ENCODE measurements around the gene TRIM49.
"Not testable (repeated sequence)": the region's sequence is repeated elsewhere in the genome, so short reads cannot be mapped to it uniquely, and the experiment has no call there.

The TRIM49 gene, protein sequence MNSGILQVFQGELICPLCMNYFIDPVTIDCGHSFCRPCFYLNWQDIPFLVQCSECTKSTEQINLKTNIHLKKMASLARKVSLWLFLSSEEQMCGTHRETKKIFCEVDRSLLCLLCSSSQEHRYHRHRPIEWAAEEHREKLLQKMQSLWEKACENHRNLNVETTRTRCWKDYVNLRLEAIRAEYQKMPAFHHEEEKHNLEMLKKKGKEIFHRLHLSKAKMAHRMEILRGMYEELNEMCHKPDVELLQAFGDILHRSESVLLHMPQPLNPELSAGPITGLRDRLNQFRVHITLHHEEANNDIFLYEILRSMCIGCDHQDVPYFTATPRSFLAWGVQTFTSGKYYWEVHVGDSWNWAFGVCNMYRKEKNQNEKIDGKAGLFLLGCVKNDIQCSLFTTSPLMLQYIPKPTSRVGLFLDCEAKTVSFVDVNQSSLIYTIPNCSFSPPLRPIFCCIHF

DNA sequence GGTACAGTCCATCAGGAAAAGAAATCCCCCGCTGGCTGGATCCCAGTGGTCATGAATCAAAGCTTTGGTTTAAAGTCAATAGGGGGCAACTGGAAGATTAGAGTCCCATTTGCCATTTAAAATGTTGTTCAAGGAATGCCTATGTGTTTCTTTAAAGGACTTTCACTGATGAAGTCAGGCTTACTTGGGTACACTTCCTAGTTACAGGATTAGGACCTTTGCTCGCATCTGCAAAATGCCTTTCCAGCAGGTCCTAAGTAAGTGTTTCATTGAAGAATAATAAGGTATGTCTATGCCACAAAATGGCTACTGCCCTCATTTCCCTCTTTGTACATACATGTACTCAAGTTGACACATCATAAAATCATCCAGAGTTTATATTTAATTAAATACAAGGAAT lies at the start of gene TRIM49:
TRIM49 (minus strand) TSS at position 101 of the 400 bp plus-strand sequence. CDS start 4,106 bp downstream, outside the sequence.
- DNase-seq: not testable (repeated sequence)

DNA sequence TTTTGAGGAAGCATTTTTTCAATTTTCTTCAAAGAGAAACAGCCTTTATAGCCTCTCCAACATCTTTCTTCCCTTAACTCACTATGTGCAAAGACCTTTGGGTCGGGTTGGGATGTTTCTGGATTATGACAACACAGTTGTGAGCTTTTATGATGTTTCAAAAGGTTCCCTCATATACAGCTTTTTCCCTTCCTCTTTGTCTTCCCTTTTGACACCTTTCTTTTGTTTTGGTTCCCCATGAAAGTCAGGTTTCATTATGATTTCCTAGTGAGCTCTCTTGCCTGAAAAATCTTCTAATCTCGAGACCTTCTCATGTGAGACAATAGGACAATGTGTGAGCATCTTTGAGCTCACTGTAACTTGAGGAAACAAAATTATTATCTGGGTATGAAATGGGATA lies 18.3 kb upstream of the TRIM49 start:
- not testable (repeated sequence) for DNase-seq

DNA sequence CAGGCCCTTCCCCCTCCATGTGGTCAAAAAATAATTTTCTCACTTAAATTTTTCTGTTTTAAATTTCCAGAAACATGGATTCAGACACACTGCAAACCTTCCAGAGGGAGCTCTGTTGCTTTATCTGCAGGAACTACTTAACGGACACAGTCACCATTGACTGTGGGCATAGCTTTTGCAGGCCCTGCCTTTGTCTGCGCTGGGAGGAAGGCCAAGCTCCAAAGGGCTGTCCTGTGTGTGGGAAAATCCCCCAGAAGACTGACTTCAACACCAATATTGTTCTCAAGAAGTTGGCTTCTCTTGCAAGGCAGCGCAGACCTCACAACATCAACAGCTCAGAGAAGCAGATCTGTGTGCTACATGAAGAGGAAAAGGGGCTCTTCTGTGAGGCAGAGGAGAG lies 11.6 kb upstream of the TRIM49 start:
- not testable (repeated sequence) for DNase-seq

DNA sequence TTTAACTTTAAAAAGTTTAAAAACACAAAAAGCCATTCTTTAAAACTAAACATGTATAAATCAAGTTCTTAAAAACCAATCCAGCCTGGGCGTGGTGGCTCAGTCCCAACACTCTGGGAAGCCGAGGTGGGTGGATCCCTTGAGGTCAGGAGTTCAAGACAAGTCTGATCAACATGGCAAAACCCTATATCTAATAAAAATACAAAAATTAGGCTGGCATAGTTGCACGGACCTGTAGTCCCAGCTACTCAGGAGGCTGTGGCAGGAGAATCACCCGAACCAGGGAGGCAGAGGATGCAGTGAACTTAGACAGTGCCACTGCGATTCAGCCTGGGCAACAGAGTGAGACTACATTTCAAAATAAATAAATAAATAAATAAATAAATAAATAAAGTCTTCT lies 5.2 kb upstream of the TRIM49 start:
- not testable (repeated sequence) for DNase-seq

DNA sequence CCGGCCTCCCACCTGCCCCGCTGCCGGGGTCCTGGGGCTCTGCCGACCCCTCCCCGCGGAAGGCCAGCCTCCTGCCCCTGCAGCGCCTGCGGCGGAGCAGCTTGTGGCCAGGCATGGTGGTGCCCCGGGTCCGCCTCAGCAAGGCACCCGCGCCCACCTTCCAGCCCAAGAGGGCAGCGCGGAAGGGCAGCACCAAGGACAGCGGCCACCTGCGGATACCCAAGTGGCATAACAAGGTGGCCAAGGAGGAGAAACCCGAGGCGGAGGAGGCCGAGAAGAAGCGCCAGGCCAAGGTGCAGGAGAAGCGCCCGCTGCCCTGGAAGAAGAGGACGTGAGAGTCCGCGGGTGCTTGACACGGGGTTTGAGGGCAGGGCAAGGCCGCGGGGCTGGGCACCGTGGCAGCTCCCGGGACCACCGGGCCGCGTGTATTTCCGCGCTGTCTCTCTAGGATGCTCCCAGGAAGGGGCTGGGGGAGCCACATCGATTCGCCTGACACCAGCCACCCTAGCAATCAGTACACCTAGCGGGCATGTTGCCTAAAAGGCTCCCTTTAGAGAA lies 20.8 kb downstream of the TRIM49 start:
- not testable (repeated sequence) for DNase-seq

DNA sequence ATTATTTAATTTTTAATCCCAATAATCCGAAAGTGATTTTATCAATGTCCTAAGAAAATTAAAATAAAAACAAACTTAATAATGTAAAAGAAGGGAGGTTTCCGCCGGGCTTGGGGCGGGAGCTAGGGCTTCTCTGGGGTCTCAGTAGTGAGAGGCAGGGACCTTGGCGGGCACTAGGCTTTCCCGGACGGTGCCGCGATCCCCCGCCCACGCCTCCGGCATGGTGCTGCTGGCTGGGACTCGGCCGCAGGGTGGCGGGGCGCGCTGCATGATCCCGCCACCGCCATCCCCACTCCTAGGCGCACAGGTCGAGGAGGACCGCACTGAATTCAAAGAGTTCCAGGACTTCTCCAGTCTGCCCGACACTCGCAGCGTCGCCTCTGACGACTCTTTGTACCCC lies 22.6 kb downstream of the TRIM49 start:
- DNase-seq: not testable (repeated sequence)

DNA sequence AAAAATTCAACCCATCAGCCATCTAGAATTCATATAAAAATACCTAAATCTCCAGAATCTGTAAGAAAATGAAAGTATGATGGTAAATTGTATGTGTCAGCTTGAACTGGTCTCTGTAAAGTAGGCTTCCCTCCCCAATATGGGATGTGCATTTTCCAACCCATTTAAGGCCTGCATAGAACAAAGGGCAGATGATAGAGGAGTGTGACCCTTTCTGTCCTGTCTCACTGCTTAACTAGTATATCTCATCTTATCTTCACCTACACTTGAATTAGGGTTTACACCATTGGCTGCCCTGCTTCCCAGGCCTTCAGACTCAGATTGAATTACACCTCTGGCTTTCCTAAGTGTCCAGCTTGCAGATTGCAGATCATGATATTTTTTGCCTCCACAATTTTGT lies 57.6 kb downstream of the TRIM49 start:
- DNase-seq: not testable (repeated sequence)

Data from CD4-positive, alpha-beta T cell treated with Interferon gamma for 1 hour (primary cell).